ENCODE measurements around the gene BANF2. TPM values are rescaled to one million over a fixed set of nuclear protein-coding genes. Genes with fewer than 3 reads are reported as not detected.

The BANF2 gene
- total and polyA plus RNA-seq, 2 of the 13 experiments (the other 11 are each of a cell fraction or from before 2014, with no cell fraction given): 0.35 TPM; not detected in 1

DNA sequence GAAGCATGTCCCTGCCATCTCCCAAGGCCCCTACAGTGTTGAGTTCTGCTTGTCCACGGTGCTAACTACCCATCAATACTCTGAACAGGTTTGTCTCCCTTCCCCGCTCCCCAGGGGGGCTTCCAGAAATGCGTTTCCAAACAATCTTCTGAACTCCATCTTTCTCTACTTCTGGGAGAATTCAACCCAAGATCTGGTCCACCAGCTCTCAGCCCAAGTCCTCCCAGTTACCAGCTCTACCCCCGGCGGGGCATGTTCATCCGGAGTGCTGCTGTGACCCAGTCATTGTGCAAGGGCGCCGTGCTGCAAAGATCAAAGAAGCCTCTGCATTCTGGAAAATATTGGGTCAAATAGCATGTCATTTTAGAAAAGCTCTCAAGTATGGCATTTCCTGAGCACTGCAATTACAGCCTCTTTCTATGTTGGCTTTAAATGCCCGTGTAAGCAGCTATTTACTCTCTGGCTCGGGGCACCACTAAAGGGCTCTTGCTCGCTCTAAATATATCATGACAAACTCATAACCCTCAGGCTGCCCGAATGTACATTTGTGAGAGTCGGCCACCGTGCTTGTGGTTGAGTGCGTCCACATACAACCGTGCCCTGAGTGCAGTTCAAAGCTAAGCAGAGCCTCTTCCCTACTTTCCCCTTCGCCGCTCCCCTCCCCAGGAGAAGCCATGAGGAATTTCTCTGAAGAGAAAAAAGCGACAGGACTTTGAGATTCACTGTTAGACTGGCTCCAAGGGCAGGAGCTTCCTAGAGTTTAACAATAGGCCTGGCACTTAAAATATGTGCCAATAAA lies 71.6 kb downstream of the BANF2 start (continued):
- TF ChIP-seq KLF16 (CRISPR knock-in tag; IDR thresholded peaks at IDR 0.05) (peak in 1 of 2 experiments; percentile 66; a peak in 1 of 4 replicates), ZNF354B (CRISPR knock-in tag; IDR thresholded peaks at IDR 0.05) (no peak), ZNF441 (CRISPR knock-in tag; IDR thresholded peaks at IDR 0.05; ENCODE audit: borderline replicate concordance) (peak; percentile 78; the same call in 1 of the 2 replicates), CBX1 (IDR thresholded peaks at IDR 0.05; ENCODE audit: low read depth) (peak; percentile 80), KDM5A (IDR thresholded peaks at IDR 0.05; ENCODE audit: borderline replicate concordance, low read length) (peak; percentile 58; the same call in 1 of the 2 replicates), SNAPC2 (CRISPR knock-in tag; IDR thresholded peaks at IDR 0.05) (0 out of 2 replicates have a peak, but pooled peaks have one; percentile 14), ZBTB3 (CRISPR knock-in tag; IDR thresholded peaks at IDR 0.05; ENCODE audit: borderline replicate concordance, low read depth) (peak; percentile 89), ZNF710 (CRISPR knock-in tag; IDR thresholded peaks at IDR 0.05; ENCODE audit: borderline replicate concordance) (peak; percentile 57), SALL1 (CRISPR knock-in tag; IDR thresholded peaks at IDR 0.05) (peak; percentile 98), CBFB (CRISPR knock-in tag; IDR thresholded peaks at IDR 0.05) (no peak), CHD4 (IDR thresholded peaks at IDR 0.05; ENCODE audit: borderline replicate concordance, low read length) (peak; percentile 29; the same call in 1 of the 2 replicates), IKZF5 (CRISPR knock-in tag; IDR thresholded peaks at IDR 0.05) (peak; percentile 90), PLSCR1 (CRISPR knock-in tag; IDR thresholded peaks at IDR 0.05; ENCODE audit: borderline replicate concordance) (no peak), MED8 (CRISPR knock-in tag; IDR thresholded peaks at IDR 0.05; ENCODE audit: insufficient replicate concordance) (peak; percentile 47), TRIM24 (CRISPR knock-in tag; IDR thresholded peaks at IDR 0.05) (peak; percentile 89), ZNF577 (CRISPR knock-in tag; IDR thresholded peaks at IDR 0.05; ENCODE audit: borderline replicate concordance, low read depth) (no peak)
- TF ChIP-seq, protein P1, sequence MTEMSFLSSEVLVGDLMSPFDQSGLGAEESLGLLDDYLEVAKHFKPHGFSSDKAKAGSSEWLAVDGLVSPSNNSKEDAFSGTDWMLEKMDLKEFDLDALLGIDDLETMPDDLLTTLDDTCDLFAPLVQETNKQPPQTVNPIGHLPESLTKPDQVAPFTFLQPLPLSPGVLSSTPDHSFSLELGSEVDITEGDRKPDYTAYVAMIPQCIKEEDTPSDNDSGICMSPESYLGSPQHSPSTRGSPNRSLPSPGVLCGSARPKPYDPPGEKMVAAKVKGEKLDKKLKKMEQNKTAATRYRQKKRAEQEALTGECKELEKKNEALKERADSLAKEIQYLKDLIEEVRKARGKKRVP (CRISPR knock-in tag; IDR thresholded peaks at IDR 0.05): peak in 1 of 2 experiments; percentile 77; a peak in 2 of 4 replicates
- TF ChIP-seq, protein P2, sequence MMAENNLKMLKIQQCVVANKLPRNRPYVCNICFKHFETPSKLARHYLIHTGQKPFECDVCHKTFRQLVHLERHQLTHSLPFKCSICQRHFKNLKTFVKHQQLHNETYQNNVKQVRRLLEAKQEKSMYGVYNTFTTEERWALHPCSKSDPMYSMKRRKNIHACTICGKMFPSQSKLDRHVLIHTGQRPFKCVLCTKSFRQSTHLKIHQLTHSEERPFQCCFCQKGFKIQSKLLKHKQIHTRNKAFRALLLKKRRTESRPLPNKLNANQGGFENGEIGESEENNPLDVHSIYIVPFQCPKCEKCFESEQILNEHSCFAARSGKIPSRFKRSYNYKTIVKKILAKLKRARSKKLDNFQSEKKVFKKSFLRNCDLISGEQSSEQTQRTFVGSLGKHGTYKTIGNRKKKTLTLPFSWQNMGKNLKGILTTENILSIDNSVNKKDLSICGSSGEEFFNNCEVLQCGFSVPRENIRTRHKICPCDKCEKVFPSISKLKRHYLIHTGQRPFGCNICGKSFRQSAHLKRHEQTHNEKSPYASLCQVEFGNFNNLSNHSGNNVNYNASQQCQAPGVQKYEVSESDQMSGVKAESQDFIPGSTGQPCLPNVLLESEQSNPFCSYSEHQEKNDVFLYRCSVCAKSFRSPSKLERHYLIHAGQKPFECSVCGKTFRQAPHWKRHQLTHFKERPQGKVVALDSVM (CRISPR knock-in tag; IDR thresholded peaks at IDR 0.05): peak; percentile 54; the same call in 1 of the 2 replicates
- TF ChIP-seq, protein P3, sequence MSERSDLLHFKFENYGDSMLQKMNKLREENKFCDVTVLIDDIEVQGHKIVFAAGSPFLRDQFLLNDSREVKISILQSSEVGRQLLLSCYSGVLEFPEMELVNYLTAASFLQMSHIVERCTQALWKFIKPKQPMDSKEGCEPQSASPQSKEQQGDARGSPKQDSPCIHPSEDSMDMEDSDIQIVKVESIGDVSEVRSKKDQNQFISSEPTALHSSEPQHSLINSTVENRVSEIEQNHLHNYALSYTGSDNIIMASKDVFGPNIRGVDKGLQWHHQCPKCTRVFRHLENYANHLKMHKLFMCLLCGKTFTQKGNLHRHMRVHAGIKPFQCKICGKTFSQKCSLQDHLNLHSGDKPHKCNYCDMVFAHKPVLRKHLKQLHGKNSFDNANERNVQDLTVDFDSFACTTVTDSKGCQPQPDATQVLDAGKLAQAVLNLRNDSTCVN (CRISPR knock-in tag; IDR thresholded peaks at IDR 0.05; ENCODE audit: borderline replicate concordance): peak; percentile 96

All from HepG2 (cell line).